ENCODE measurements around the gene CLDND2.

CLDND2 gene

DNA sequence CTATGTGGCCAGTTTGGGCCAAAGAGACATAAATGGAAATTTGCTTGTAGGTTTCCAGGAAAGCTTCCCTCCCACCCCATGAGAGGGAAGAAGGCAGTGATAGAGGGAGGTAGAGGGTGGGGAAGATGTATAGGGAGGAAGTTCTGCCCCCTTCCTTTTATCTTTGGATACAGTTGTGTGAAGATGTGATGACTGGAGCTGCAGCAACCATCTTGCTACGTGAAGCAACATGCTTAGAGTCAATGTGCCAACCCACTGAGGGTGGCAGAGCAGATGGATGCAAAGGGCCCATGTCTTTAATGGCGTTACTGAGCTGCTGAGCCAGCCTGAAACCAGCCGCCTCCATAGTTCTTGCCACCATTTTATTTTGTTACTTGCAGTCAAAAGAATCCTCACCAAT, 37.6 kb downstream of the CLDND2 start:
- FAIRE-seq (no peak), DNase-seq (ENCODE audit: low spot score) (no peak)

- DNase-seq (ENCODE audit: low spot score) (no peak), FAIRE-seq (no peak)
Observed at GRCh38 chr19:51330366-51330765, 38.4 kb downstream of the CLDND2 start.

GRCh38 chr19:51329411-51329810, 39.4 kb downstream of the CLDND2 start:
- FAIRE-seq (no peak), DNase-seq (ENCODE audit: low spot score) (no peak)

- DNase-seq (ENCODE audit: low spot score) (no peak), FAIRE-seq (no peak)
Observed at GRCh38 chr19:51327066-51328001, 41.5 kb downstream of the CLDND2 start.

DNA sequence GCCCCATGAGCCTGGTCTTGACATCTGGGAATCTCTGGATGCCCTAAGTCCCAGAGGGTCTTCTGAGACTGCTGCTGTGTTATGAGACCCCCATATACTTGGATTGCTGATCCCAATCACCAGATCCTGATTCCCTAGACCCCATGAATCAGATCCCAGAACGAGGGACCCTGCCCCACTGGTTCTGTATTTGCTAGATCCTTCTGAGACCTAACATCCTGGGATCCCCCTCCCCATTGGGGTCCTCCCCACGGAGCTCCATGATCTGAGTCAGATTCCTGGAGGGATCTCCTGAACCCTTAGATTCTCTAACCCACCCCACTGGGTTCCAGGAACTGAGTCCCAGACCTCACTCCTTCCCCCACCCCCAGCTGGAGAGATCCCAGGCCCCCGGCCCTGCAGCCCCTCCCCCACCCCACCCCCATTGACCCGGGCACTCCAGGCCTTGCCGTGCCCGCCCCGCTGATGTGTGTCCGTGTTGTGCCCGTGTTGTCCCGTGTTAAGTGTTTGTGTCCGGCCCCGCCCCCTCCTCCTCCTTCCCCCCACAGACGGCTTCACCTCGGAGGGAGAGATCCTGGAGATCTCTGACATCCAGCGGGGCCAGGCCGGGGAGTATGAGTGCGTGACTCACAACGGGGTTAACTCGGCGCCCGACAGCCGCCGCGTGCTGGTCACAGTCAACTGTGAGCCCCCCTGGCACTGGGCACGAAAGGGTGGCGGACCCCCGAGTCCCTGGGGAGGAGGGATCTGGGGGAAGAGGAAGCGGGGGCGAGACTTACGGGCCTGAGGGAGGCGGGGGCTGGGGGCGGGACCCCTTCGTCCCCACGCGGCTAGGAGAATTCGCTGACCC, 42.4 kb downstream of the CLDND2 start:
- DNase-seq (ENCODE audit: low spot score) (no peak), FAIRE-seq (no peak)

- DNase-seq (ENCODE audit: low spot score): no peak
- no peak for FAIRE-seq
Observed at GRCh38 chr19:51325161-51325976, 43.4 kb downstream of the CLDND2 start.

DNA sequence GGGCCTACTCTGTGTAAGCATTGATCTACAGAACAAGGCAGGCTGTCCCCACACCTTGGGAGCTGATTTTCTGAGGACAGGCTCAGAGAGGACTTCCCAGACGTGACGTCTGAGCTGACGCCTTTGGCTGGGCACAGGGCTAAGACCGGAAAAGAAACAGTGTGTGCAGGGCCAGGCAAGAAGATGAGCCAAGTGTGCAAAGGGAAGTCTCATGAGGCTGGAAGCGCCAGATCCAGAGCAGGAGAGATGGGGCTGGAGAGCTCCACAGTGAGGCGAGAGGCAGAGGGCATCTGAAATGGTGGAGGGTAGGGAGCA, 44.7 kb downstream of the CLDND2 start:
- FAIRE-seq: no peak
- DNase-seq (ENCODE audit: low spot score): no peak

GRCh38 chr19:51323481-51324166, 45.2 kb downstream of the CLDND2 start:
- no peak for DNase-seq (ENCODE audit: low spot score)
- FAIRE-seq: no peak

DNA sequence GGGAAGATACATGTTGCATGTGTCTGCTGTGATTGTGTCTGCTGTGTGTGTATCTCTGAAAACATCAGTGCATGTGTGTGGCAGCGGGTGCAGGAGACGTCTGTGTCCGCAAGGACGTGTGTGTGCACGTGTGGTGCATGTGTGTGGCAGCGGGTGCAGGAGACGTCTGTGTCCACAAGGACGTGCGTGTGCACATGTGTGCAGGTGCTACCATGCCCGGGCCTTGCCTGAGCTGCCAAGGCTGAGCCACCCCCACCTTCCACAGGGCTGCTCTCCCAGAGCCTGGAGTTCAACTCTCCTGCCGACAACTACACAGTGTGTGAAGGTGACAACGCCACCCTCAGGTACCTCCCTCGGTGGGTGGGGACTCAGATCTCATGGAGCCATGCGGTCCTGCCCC, 47.0 kb downstream of the CLDND2 start:
- DNase-seq (ENCODE audit: low spot score) (no peak), FAIRE-seq (no peak)

- no peak for DNase-seq (ENCODE audit: low spot score)
- no peak for FAIRE-seq
Observed at GRCh38 chr19:51320280-51320657, 48.5 kb downstream of the CLDND2 start.

DNA sequence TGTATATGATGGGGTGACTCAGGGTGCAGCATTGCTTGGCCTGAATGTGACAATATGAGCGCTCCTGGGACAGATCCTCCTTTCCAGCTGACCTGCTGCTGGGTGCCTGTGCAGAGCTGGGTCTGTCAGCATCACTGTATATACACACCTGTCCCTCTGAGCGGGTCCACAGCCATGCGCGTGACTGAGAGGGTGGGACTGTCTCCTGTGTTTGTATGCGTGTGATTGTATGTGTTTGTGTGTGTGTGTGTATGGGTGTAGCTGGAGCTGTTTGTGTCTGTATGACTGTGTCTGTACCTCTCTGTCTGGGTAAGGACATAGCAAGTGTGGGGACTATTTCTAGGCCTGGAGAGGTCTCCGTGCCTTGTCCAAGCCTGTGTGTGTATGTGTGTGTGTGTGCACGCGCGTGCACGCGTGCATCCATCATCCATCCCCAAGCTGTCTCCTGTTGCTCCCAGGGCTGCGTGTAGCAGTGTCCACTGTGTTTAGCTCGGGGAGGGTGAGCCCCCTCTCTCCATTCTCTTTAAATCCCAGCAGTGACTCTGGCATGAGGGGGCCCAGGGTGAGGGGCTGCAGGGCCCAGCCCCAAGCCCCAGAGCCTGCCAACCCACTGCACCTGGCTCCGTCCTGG, 49.0 kb downstream of the CLDND2 start:
- FAIRE-seq: no peak

GRCh38 chr19:51318687-51319648, 49.8 kb downstream of the CLDND2 start:
- DNase-seq (ENCODE audit: low spot score) (no peak), FAIRE-seq (no peak)

More for the DNA sequence above, 49.0 kb downstream of the CLDND2 start:
- DNase-seq (ENCODE audit: low spot score): no peak

DNA sequence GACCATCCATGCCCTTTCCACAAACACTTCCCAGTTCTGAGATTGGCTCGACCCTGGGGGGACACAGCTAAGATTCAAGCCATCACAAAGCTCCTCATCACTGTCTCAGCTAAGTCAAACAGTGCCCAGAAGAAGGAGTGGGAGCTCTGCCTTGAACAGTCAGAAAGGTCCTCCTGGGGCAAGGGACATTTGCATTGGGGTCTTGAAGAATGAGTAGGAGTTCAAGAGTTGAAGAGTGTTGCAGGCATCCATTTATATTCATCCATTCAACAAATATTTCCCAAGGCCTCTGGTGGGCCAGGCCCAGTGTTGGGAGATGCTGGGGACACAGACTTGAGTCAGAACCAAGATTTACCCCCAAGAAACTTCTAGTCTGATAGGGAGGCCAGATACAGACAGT, 50.8 kb downstream of the CLDND2 start:
- no peak for FAIRE-seq
- DNase-seq (ENCODE audit: low spot score): no peak

GRCh38 chr19:51317376-51317775, 51.4 kb downstream of the CLDND2 start:
- DNase-seq (ENCODE audit: low spot score): no peak

More at GRCh38 chr19:51317376-51317775, 51.4 kb downstream of the CLDND2 start:
- FAIRE-seq: no peak

All from RCC 7860 (cell line).